Sigmoid colon (tissue), 7 donors: ENCODE measurements around the gene CYBRD1. TPM values are rescaled to one million over a fixed set of nuclear protein-coding genes. Genes with fewer than 3 reads are reported as not detected.

Experiments
- DNase-seq: peaks from one replicate; pipeline ENCODE4 v3.0.0-alpha.2; 2019
- H3K27ac ChIP-seq, 4 donors: fragments of 200-600 bp; sonication (generic); one replicate each; pipeline ENCODE4 v1.5.1; 2016 to 2019; ENCODE audit warnings: mild to moderate bottlenecking in 1 of 4
- H3K27me3 ChIP-seq, 3 donors: fragments of 200-600 bp; sonication (generic); one replicate each; pipeline ENCODE4 v1.5.1; 2019; ENCODE audit warnings: mild to moderate bottlenecking in 1 of 3
- H3K36me3 ChIP-seq, 4 donors: fragments of 200-600 bp; sonication (generic); one replicate each; pipeline ENCODE4 v1.5.1; 2016 to 2019
- H3K4me1 ChIP-seq, 4 donors: fragments of 200-600 bp; sonication (generic); one replicate each; pipeline ENCODE4 v1.5.1; 2017 to 2019
- H3K4me3 ChIP-seq, 4 donors: fragments of 200-600 bp; sonication (generic); one replicate each; pipeline ENCODE4 v1.5.1; 2017 to 2019; ENCODE audit warnings: mild to moderate bottlenecking in 2 of 4, moderate library complexity in 1 of 4
- H3K9me3 ChIP-seq, 4 donors: fragments of 200-600 bp in 3 of 4; sonication (generic) in 3 of 4; one replicate each; pipeline versions ENCODE4 v1.5.1 to v1.6.1; 2013 to 2019
- CTCF ChIP-seq, 4 experiments: fragments of 450-650 bp in 3 of 4; fragments of 200-600 bp in 1 of 4; IDR thresholded peaks; one replicate each; pipeline ENCODE4 v1.5.1; 2016 to 2019; ENCODE audit warnings: antibody characterized with exemption in 4 of 4, mild to moderate bottlenecking in 3 of 4, moderate library complexity in 2 of 4
- EP300 ChIP-seq, 4 donors: sonication (generic); formaldehyde crosslinking; IDR thresholded peaks; one replicate each; pipeline ENCODE4 v1.6.1; 2017; ENCODE audit warnings: antibody characterized with exemption in 4 of 4
- POLR2A ChIP-seq, 2 donors: fragments of 450-650 bp; IDR thresholded peaks; one replicate each; pipeline ENCODE4 v1.6.1; 2016; ENCODE audit warnings: antibody characterized with exemption in 2 of 2, mild to moderate bottlenecking in 2 of 2, moderate library complexity in 2 of 2
- POLR2AphosphoS5 ChIP-seq, 4 donors: sonication (generic); formaldehyde crosslinking; IDR thresholded peaks; one replicate each; pipeline ENCODE4 v1.6.1; 2017; ENCODE audit warnings: antibody characterized with exemption in 4 of 4
- WGBS, 2 donors: extraction: QIAGEN DNeasy Blood & Tissue Kit; methylation state at CpG; one replicate each; pipeline ENCODE4 v1.1.7; 2013; 5-methylcytosine and 5-hydroxymethylcytosine counted together
- intact Hi-C: fragments of 100-400 bp; cut with DNase I; formaldehyde crosslinking; loops from one replicate; pipeline ENCODE4 v1.15.1; 2023
- polyA plus RNA-seq, 3 donors: library from polyadenylated mRNA; stranded (reverse); fragments of 200-250 nt; gene quantifications; one replicate each; pipeline ENCODE4 v1.2.3, GENCODE V29; 2013
- total RNA-seq, 4 donors: library from RNA; depleted of rRNA; stranded (reverse); fragments of >200 nt; gene quantifications; one replicate each; pipeline ENCODE4 v1.1.0, GENCODE V29; 2016
- donor health status: healthy with polysubstance abuse.
- donor health status: Bipolar disorder and iron deficiency.
- donor health status: healthy.

CYBRD1 gene
- total and polyA plus RNA-seq, 7 donors: 7.6 to 250 (median 119) TPM

GRCh38 chr2:171583566-171583965, 61.3 kb downstream of the CYBRD1 start:
- no peak for DNase-seq
- no peak for TF ChIP-seq POLR2AphosphoS5 (IDR thresholded peaks at IDR 0.05)
- no peak for TF ChIP-seq EP300 (IDR thresholded peaks at IDR 0.05)
- no peak for TF ChIP-seq CTCF (IDR thresholded peaks at IDR 0.05)
- TF ChIP-seq POLR2A (IDR thresholded peaks at IDR 0.05): no peak
- 74 to 86% methylated on average over 1 of the region's 1 CpG for WGBS, 2 donors
- Histone ChIP-seq H3K4me3 (no peak overlapping the region), H3K4me1 (peaks cover 0 to 15% (median 10%) of the 10 kb centered on the region in 4 donors), H3K36me3 (no peaks in the 10 kb centered on the region), H3K9me3 (peaks cover 0 to 2% (median 0%) of the 10 kb centered on the region in 4 donors), H3K27ac (no peak overlapping the region), H3K27me3 (peaks cover 0 to 30% (median 3%) of the 10 kb centered on the region in 3 donors)
- intact Hi-C loops: no loop called here

- WGBS, 2 donors: 85 to 86% methylated on average over 1 of the region's 1 CpG
These were observed 61.7 kb downstream of the CYBRD1 start for GRCh38 chr2:171584001-171584400.

GRCh38 chr2:171587132-171587531, 64.9 kb downstream of the CYBRD1 start:
- intact Hi-C loops: no loop called here

More at GRCh38 chr2:171584001-171584400, 61.7 kb downstream of the CYBRD1 start:
- intact Hi-C loops: no loop called here
- Histone ChIP-seq H3K9me3 (peaks cover 0 to 2% (median 0%) of the 10 kb centered on the region in 4 donors), H3K27ac (no peak overlapping the region), H3K4me3 (no peak overlapping the region), H3K4me1 (peaks cover 0 to 15% (median 10%) of the 10 kb centered on the region in 4 donors), H3K27me3 (peaks cover 0 to 25% (median under 1%) of the 10 kb centered on the region in 3 donors), H3K36me3 (no peaks in the 10 kb centered on the region)
- TF ChIP-seq CTCF (IDR thresholded peaks at IDR 0.05) (no peak), EP300 (IDR thresholded peaks at IDR 0.05) (no peak), POLR2A (IDR thresholded peaks at IDR 0.05) (no peak), POLR2AphosphoS5 (IDR thresholded peaks at IDR 0.05) (no peak)
- DNase-seq: no peak

GRCh38 chr2:171587567-171587966, 65.3 kb downstream of the CYBRD1 start:
- DNase-seq: no peak
- intact Hi-C loops: no loop called here
- Histone ChIP-seq H3K27me3 (no peaks in the 10 kb centered on the region), H3K27ac (no peak overlapping the region), H3K36me3 (no peaks in the 10 kb centered on the region), H3K9me3 (peaks cover 0 to 8% (median 1%) of the 10 kb centered on the region in 4 donors), H3K4me3 (no peak overlapping the region), H3K4me1 (peaks cover 0 to 8% (median 3%) of the 10 kb centered on the region in 4 donors)
- WGBS, 2 donors: 85 to 88% methylated on average over 4 of the region's 4 CpGs
- TF ChIP-seq EP300 (IDR thresholded peaks at IDR 0.05) (no peak), CTCF (IDR thresholded peaks at IDR 0.05) (no peak), POLR2A (IDR thresholded peaks at IDR 0.05) (no peak), POLR2AphosphoS5 (IDR thresholded peaks at IDR 0.05) (no peak)

More at GRCh38 chr2:171587132-171587531, 64.9 kb downstream of the CYBRD1 start:
- Histone ChIP-seq H3K4me3 (no peak overlapping the region), H3K4me1 (peaks cover 0 to 12% (median 7%) of the 10 kb centered on the region in 4 donors), H3K27ac (no peak overlapping the region), H3K9me3 (peaks cover 0 to 8% (median 1%) of the 10 kb centered on the region in 4 donors), H3K36me3 (no peaks in the 10 kb centered on the region), H3K27me3 (no peaks in the 10 kb centered on the region)
- WGBS, 2 donors: 69 to 88% methylated on average over 4 of the region's 4 CpGs
- TF ChIP-seq POLR2AphosphoS5 (IDR thresholded peaks at IDR 0.05) (no peak), POLR2A (IDR thresholded peaks at IDR 0.05) (no peak), CTCF (IDR thresholded peaks at IDR 0.05) (no peak), EP300 (IDR thresholded peaks at IDR 0.05) (no peak)
- DNase-seq: no peak

GRCh38 chr2:171590116-171590515, 67.8 kb downstream of the CYBRD1 start:
- TF ChIP-seq POLR2AphosphoS5 (IDR thresholded peaks at IDR 0.05) (no peak), POLR2A (IDR thresholded peaks at IDR 0.05) (no peak), EP300 (IDR thresholded peaks at IDR 0.05) (no peak), CTCF (IDR thresholded peaks at IDR 0.05) (no peak)

More at GRCh38 chr2:171590116-171590515, 67.8 kb downstream of the CYBRD1 start:
- no peak overlapping the region for H3K4me3 ChIP-seq
- H3K36me3 ChIP-seq: no peaks in the 10 kb centered on the region
- no peak overlapping the region for H3K27ac ChIP-seq
- no peaks in the 10 kb centered on the region for H3K27me3 ChIP-seq
- intact Hi-C loops: loop anchor here (5.0 kb wide), 1 partner anchor 517 kb away; no protein-coding TSS in a partner anchor
- no peaks in the 10 kb centered on the region for H3K4me1 ChIP-seq
- WGBS, 2 donors: 92 to 97% methylated on average over 1 of the region's 1 CpG
- no peak for DNase-seq
- peaks cover 0 to 7% (median 1%) of the 10 kb centered on the region in 4 donors for H3K9me3 ChIP-seq
